ENCODE data around the gene PCDHA1. TPM values are rescaled to one million over a fixed set of nuclear protein-coding genes. Genes with fewer than 3 reads are reported as not detected.

Gene PCDHA1
- total RNA-seq, 1 experiment from 2014 or later: not detected

GRCh38 chr5:140992828-140993227, 206.9 kb downstream of the PCDHA1 start:
- Histone ChIP-seq H3K9ac (ENCODE audit: low read length) (no peak overlapping the region), H3K4me2 (ENCODE audit: low read length) (no peak overlapping the region), H3K27me3 (ENCODE audit: insufficient read depth, low read length) (no peaks in the 10 kb centered on the region), H3K9me2 (ENCODE audit: insufficient read depth) (no peaks in the 10 kb centered on the region; the same call in 1 of the 2 replicates), H4K20me1 (ENCODE audit: insufficient read depth) (no peaks in the 10 kb centered on the region), H2AFZ (ENCODE audit: low read depth, low read length, poor library complexity, severe bottlenecking) (no peak overlapping the region), H3K4me1 (ENCODE audit: control insufficient read depth in 1 of 2, insufficient read depth in 2 of 2, low read length in 2 of 2) (peaks cover 0 to 6% of the 10 kb centered on the region in 2 experiments; a peak in 3 of 4 replicates), H3K79me2 (ENCODE audit: insufficient read depth, low read length) (no peaks in the 10 kb centered on the region), H3K9me3 (ENCODE audit: control insufficient read depth in 1 of 2, insufficient read depth in 1 of 2, low read depth in 1 of 2, low read length in 2 of 2) (no peaks in the 10 kb centered on the region), H3K4me3 (replicated peaks in 1 of 2; ENCODE audit: low read depth in 1 of 2, low read length in 2 of 2) (no peak overlapping the region), H3K27ac (ENCODE audit: low read depth, low read length) (no peak overlapping the region), H3K36me3 (ENCODE audit: control insufficient read depth in 1 of 2, insufficient read depth in 2 of 2, low read length in 2 of 2) (no peaks in the 10 kb centered on the region)
- TF ChIP-seq EZH2phosphoT487 (IDR thresholded peaks at IDR 0.05; ENCODE audit: borderline replicate concordance): no peak
- no peak for TF ChIP-seq TCF7L2 (IDR thresholded peaks at IDR 0.05; ENCODE audit: borderline replicate concordance, extremely low read depth, insufficient read depth, insufficient read length)
- no peak for TF ChIP-seq EGR1 (IDR thresholded peaks at IDR 0.05; ENCODE audit: low read depth)
- no peak for TF ChIP-seq ZBTB33 (IDR thresholded peaks at IDR 0.05; ENCODE audit: extremely low read depth, insufficient replicate concordance, low read length)
- ChIA-PET POLR2A (interaction anchor here (1.1 kb wide), 1 partner anchor 11 kb away, joined by 3 read pairs; no protein-coding TSS in a partner anchor), RAD21 (ENCODE audit: low non-redundant PET in 1 of 2, low total read pairs in 2 of 2, uncharacterized antibody in 2 of 2, unreplicated experiment in 2 of 2) (no interaction called here), CTCF (no interaction called here)
- intact Hi-C loops (cut with micrococcal nuclease): no loop called here
- ATAC-seq (no peak), DNase-seq (ENCODE audit: low read depth, low spot score) (no peak)
- BruUV-seq (replicated peaks): no TSS peak

DNA sequence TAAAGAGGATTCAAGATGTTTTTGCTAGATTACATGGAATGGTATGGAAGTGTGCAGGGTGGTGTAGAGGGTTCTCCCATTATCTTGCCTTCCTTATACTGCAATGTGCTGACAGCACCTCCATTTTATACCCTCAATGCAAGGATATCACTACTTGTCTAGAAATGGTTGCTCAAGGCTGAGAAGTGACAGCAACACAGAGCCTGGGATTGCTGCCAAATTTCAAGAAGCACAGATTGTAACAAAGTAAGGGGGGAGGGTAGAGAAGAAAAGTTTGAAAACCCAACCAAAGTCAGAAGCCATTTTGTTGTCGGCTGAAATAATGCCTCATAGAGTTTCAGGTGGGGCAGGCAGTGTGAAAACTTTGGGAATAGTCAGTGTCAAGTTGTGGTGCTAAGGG, 210.1 kb downstream of the PCDHA1 start:
- Histone ChIP-seq H2AFZ (ENCODE audit: low read depth, low read length, poor library complexity, severe bottlenecking) (no peak overlapping the region), H3K79me2 (ENCODE audit: insufficient read depth, low read length) (no peaks in the 10 kb centered on the region), H3K9me2 (ENCODE audit: insufficient read depth) (no peaks in the 10 kb centered on the region; the same call in 1 of the 2 replicates), H3K27me3 (ENCODE audit: insufficient read depth, low read length) (no peaks in the 10 kb centered on the region), H3K36me3 (ENCODE audit: control insufficient read depth in 1 of 2, insufficient read depth in 2 of 2, low read length in 2 of 2) (no peaks in the 10 kb centered on the region), H3K4me1 (ENCODE audit: control insufficient read depth in 1 of 2, insufficient read depth in 2 of 2, low read length in 2 of 2) (peaks cover 5 to 8% of the 10 kb centered on the region in 2 experiments; a peak in 3 of 4 replicates), H3K9me3 (ENCODE audit: control insufficient read depth in 1 of 2, insufficient read depth in 1 of 2, low read depth in 1 of 2, low read length in 2 of 2) (no peaks in the 10 kb centered on the region), H3K4me2 (ENCODE audit: low read length) (no peak overlapping the region), H4K20me1 (ENCODE audit: insufficient read depth) (no peaks in the 10 kb centered on the region), H3K9ac (ENCODE audit: low read length) (no peak overlapping the region), H3K4me3 (replicated peaks in 1 of 2; ENCODE audit: low read depth in 1 of 2, low read length in 2 of 2) (no peak overlapping the region), H3K27ac (ENCODE audit: low read depth, low read length) (no peak overlapping the region)
- RAD21 ChIA-PET (ENCODE audit: low non-redundant PET in 1 of 2, low total read pairs in 2 of 2, uncharacterized antibody in 2 of 2, unreplicated experiment in 2 of 2): no interaction called here
- no TSS peak for BruUV-seq (replicated peaks)
- DNase-seq (ENCODE audit: low read depth, low spot score) (no peak), ATAC-seq (no peak)
- intact Hi-C loops (cut with micrococcal nuclease): no loop called here
- TF ChIP-seq CEBPB (IDR thresholded peaks at IDR 0.05; ENCODE audit: low read depth): no peak
- no peak for TF ChIP-seq RAD21 (IDR thresholded peaks at IDR 0.05; ENCODE audit: low read depth)
- no peak for TF ChIP-seq ELF1 (IDR thresholded peaks at IDR 0.05; ENCODE audit: borderline replicate concordance, low read depth)
- POLR2A ChIA-PET: no interaction called here
- CTCF ChIA-PET: no interaction called here

All from HCT116 (cell line).